GM11168 (cell line): ENCODE results near the gene RNF38.
"Not testable (repeated sequence)": the region's sequence is repeated elsewhere in the genome, so short reads cannot be mapped to it uniquely, and the experiment has no call there.

ENCODE experiments used
- in situ Hi-C: fragments of 300-500 bp; cut with MboI; formaldehyde crosslinking; loops from one replicate; pipeline ENCODE4 v1.12.0; 2022; ENCODE audit warnings: low sequenced_read_pairs; ENCODE audit not compliant: unreplicated experiment

The RNF38 gene

GRCh38 chr9:36304366-36304765, 95.7 kb downstream of the RNF38 start:
- in situ Hi-C loops, result not testable (repeated sequence)

GRCh38 chr9:36301227-36301626, 98.8 kb downstream of the RNF38 start:
- in situ Hi-C loops, result no loop called here

GRCh38 chr9:36298566-36298965, 101.5 kb downstream of the RNF38 start:
- in situ Hi-C loops, result no loop called here

GRCh38 chr9:36297798-36298197, 102.3 kb downstream of the RNF38 start:
- in situ Hi-C loops, result no loop called here

- in situ Hi-C loops, result not testable (repeated sequence)
Observed at GRCh38 chr9:36294996-36295395, 105.1 kb downstream of the RNF38 start.

GRCh38 chr9:36293918-36294317, 106.2 kb downstream of the RNF38 start:
- in situ Hi-C loops, result no loop called here

GRCh38 chr9:36293171-36293570, 106.9 kb downstream of the RNF38 start:
- in situ Hi-C loops, result no loop called here

- in situ Hi-C loops, result no loop called here
Observed at GRCh38 chr9:36292641-36293040, 107.4 kb downstream of the RNF38 start.

GRCh38 chr9:36290996-36291395, 109.1 kb downstream of the RNF38 start:
- in situ Hi-C loops, result no loop called here

GRCh38 chr9:36289836-36290435, 110.1 kb downstream of the RNF38 start:
- in situ Hi-C loops, result no loop called here

- in situ Hi-C loops, result no loop called here
Observed at GRCh38 chr9:36288070-36288469, 112.0 kb downstream of the RNF38 start.
